Measurements from ENCODE around the gene EFCAB11.

DNA sequence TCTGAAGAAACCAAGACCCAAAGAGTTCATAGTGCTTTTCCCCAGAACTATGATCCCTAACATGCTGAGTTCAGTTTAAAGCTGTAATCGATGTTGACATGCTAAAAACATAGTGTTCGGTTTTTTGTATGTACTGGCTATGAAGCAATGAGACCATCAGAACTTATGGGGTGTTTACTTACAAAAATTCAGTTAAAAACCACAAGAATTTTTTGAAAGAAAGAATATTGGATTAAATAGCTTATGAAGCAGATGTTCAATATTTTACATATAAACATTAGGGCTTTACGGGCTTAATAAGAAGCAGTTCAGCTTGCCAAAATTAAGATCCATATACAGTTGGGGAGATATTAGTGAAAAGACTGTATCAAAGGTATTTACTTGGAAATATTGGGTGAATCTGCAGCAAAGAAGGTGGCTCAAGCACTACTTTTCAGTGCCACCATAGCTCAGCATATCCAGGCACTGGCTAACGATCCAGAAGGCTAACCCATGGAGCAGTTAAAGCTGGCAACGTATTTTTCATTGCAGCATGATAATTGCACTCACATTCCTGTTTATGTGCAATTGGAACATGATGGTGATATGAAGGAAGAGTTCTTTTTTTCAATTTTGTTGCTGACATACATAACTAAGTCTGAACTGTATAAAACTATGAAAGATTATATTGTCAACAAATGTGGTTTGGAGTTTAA lies 125.9 kb downstream of the EFCAB11 start:
- TF ChIP-seq ZC3H11A (IDR thresholded peaks at IDR 0.05; ENCODE audit: low read depth, low read length) (no peak), XRCC5 (IDR thresholded peaks at IDR 0.05; ENCODE audit: low read depth, low read length) (no peak), HNRNPH1 (optimal IDR thresholded peaks at IDR 0.05; ENCODE audit: low read depth, low read length) (no peak), CTCF (IDR thresholded peaks at IDR 0.05 in 2 of 3, conservative IDR thresholded peaks at IDR 0.05 in 1 of 3; ENCODE audit: insufficient read depth in 2 of 3, low read depth in 1 of 3, low read length in 3 of 3) (no peak), ZNF551 (CRISPR knock-in tag; IDR thresholded peaks at IDR 0.05) (no peak), ZNF124 (CRISPR knock-in tag; IDR thresholded peaks at IDR 0.05) (no peak), TEAD4 (IDR thresholded peaks at IDR 0.05; ENCODE audit: low read length) (no peak), TEAD4 (CRISPR knock-in tag; IDR thresholded peaks at IDR 0.05; ENCODE audit: borderline replicate concordance) (no peak), THRA (IDR thresholded peaks at IDR 0.05) (no peak), NR3C1 (CRISPR knock-in tag; IDR thresholded peaks at IDR 0.05) (no peak), CHD4 (IDR thresholded peaks at IDR 0.05; ENCODE audit: insufficient read depth, insufficient replicate concordance, low read depth, low read length, poor library complexity, severe bottlenecking) (no peak), NFYB (IDR thresholded peaks at IDR 0.05; ENCODE audit: extremely low read depth, insufficient read length) (no peak)
